Calu3 (cell line): ENCODE measurements around the gene CGB8. TPM values are rescaled to one million over a fixed set of nuclear protein-coding genes. Genes with fewer than 3 reads are reported as not detected.
A peak's percentile ranks its signal among the peaks of the same experiment; 100 is the strongest.
"Not testable (repeated sequence)": the region's sequence is repeated elsewhere in the genome, so short reads cannot be mapped to it uniquely, and the experiment has no call there.

Experiments
- BruUV-seq: library from RNA; stranded (reverse); fragments of 400-500 nt; replicated peaks from 2 replicates; lab custom pipeline; 2021; lab: Mats Ljungman, UMichigan
- CTCF ChIA-PET: fragments of 300-600 bp; sonication (Branson Sonifier 250); formaldehyde crosslinking; loops from one replicate; lab custom pipeline; 2022; ENCODE audit warnings: antibody characterized with exemption; lab: Charles Lee
- DNase-seq: peaks from one replicate; pipeline ENCODE4 v3.0.0; 2022
- H3K27ac Mint-ChIP-seq: one replicate; pipeline ENCODE4 v1.8.0; 2022; ENCODE audit warnings: mixed read lengths; ENCODE audit not compliant: unreplicated experiment
- H3K27me3 Mint-ChIP-seq: one replicate; pipeline ENCODE4 v1.8.0; 2022; ENCODE audit warnings: mixed read lengths; ENCODE audit not compliant: unreplicated experiment
- H3K36me3 Mint-ChIP-seq: one replicate; pipeline ENCODE4 v1.8.0; 2022; ENCODE audit warnings: mild to moderate bottlenecking, moderate library complexity, mixed read lengths; ENCODE audit not compliant: insufficient read depth, unreplicated experiment
- H3K4me1 Mint-ChIP-seq: one replicate; pipeline ENCODE4 v1.8.0; 2022; ENCODE audit warnings: mild to moderate bottlenecking, low read depth, mixed read lengths; ENCODE audit not compliant: unreplicated experiment
- H3K4me3 Mint-ChIP-seq: one replicate; pipeline ENCODE4 v1.8.0; 2022; ENCODE audit warnings: mild to moderate bottlenecking, low read depth, moderate library complexity, mixed read lengths; ENCODE audit not compliant: unreplicated experiment
- H3K9me3 Mint-ChIP-seq: one replicate; pipeline ENCODE4 v1.8.0; 2022; ENCODE audit warnings: low read depth, mixed read lengths; ENCODE audit not compliant: unreplicated experiment
- CTCF ChIP-seq: fragments of 200-600 bp; IDR thresholded peaks from one replicate; pipeline ENCODE4 v1.8.0; 2022; ENCODE audit warnings: antibody characterized with exemption; ENCODE audit not compliant: unreplicated experiment
- intact Hi-C: fragments of 100-400 bp; cut with micrococcal nuclease; formaldehyde crosslinking; loops from one replicate; pipeline ENCODE4 v1.10.0; 2022; ENCODE audit not compliant: unreplicated experiment
- total RNA-seq: library from RNA; stranded (reverse); gene quantifications from 2 replicates; pipeline ENCODE4 v1.2.3, GENCODE V29; 2022

The CGB8 gene
- total RNA-seq, 1 experiment from 2014 or later = 0.54 TPM

- Mint-ChIP-seq H3K36me3 (peaks cover 37% of the 10 kb centered on the region), H3K27me3 (peaks cover 16% of the 10 kb centered on the region), H3K27ac (peak within 1 kb of the TSS; percentile 58), H3K4me3 (peak within 1 kb of the TSS; percentile 95), H3K9me3 (no peaks in the 10 kb centered on the region), H3K4me1 (peaks cover 20% of the 10 kb centered on the region)
- BruUV-seq = no TSS peak
- intact Hi-C loops = no loop called here
- peak; percentile 87 for DNase-seq
- CTCF ChIA-PET = interaction anchor here (0.5 to 1.5 kb wide), 3 partner anchors 39 to 101 kb away, joined by 4 to 5 read pairs (median 4); partner anchors contain the start of gene RUVBL2
- no peak for TF ChIP-seq CTCF
These were observed 8.8 kb upstream of the CGB8 start, which contains the start of gene CGB7 for GRCh38 chr19:49057636-49058234. CGB7 (minus strand) TSS chr19:49057749; CDS start chr19:49055375, 2,374 bp downstream.

- DNase-seq, intact Hi-C loops, BruUV-seq, H3K9me3 Mint-ChIP-seq: not testable (repeated sequence)
- Mint-ChIP-seq H3K36me3 (peaks cover 37% of the 10 kb centered on the region), H3K4me3 (peak overlapping the region; percentile 95), H3K4me1 (peaks cover 20% of the 10 kb centered on the region), H3K27me3 (peaks cover 16% of the 10 kb centered on the region), H3K27ac (peak overlapping the region; percentile 58)
- CTCF ChIA-PET = interaction anchor here (0.6 to 1.6 kb wide), 9 partner anchors 17 to 142 kb away, joined by 3 to 10 read pairs (median 5); partner anchors contain the start of genes GYS1 and RUVBL2
These were observed 8.1 kb upstream of the CGB8 start for GRCh38 chr19:49056902-49057596.

GRCh38 chr19:49056101-49056901, 7.4 kb upstream of the CGB8 start:
- peak; percentile 85 for DNase-seq
- no peaks in the 10 kb centered on the region for H3K9me3 Mint-ChIP-seq
- peak; percentile 53 for TF ChIP-seq CTCF
- intact Hi-C loops = no loop called here
- peaks cover 16% of the 10 kb centered on the region for H3K27me3 Mint-ChIP-seq
- CTCF ChIA-PET = interaction anchor here (0.5 to 1.6 kb wide), 12 partner anchors 17 to 160 kb away, joined by 3 to 10 read pairs (median 5); partner anchors contain the start of genes GYS1 and RUVBL2
- H3K27ac Mint-ChIP-seq = no peak overlapping the region
- peaks cover 20% of the 10 kb centered on the region for H3K4me1 Mint-ChIP-seq
- peaks cover 37% of the 10 kb centered on the region for H3K36me3 Mint-ChIP-seq
- H3K4me3 Mint-ChIP-seq = peak overlapping the region; percentile 95
- BruUV-seq = TSS peak; percentile 38

GRCh38 chr19:49050376-49051033, 1.6 kb upstream of the CGB8 start:
- Mint-ChIP-seq H3K4me1 (peaks cover 16% of the 10 kb centered on the region), H3K4me3 (peak overlapping the region; percentile 7), H3K27ac (peak overlapping the region; percentile 42)
- intact Hi-C loops, CTCF ChIA-PET, H3K9me3 Mint-ChIP-seq, H3K36me3 Mint-ChIP-seq, BruUV-seq, H3K27me3 Mint-ChIP-seq: not testable (repeated sequence)
- peak; percentile 78 for DNase-seq

- TSS peak; percentile 96 for BruUV-seq
- H3K4me3 Mint-ChIP-seq, H3K36me3 Mint-ChIP-seq, H3K9me3 Mint-ChIP-seq, CTCF ChIA-PET, H3K27me3 Mint-ChIP-seq, intact Hi-C loops, H3K27ac Mint-ChIP-seq, DNase-seq: not testable (repeated sequence)
- peaks cover 16% of the 10 kb centered on the region for H3K4me1 Mint-ChIP-seq
These were observed 923 bp upstream of the CGB8 start for GRCh38 chr19:49049834-49050233.

GRCh38 chr19:49043548-49043947, 5.4 kb downstream of the CGB8 start, which contains the start of gene CGB5:
CGB5 (plus strand) TSS chr19:49043848; CDS start chr19:49044210, 362 bp downstream.
- peaks cover 10% of the 10 kb centered on the region for H3K36me3 Mint-ChIP-seq
- H3K27ac Mint-ChIP-seq, DNase-seq, H3K27me3 Mint-ChIP-seq, BruUV-seq, H3K9me3 Mint-ChIP-seq, intact Hi-C loops, H3K4me3 Mint-ChIP-seq, CTCF ChIA-PET: not testable (repeated sequence)
- peaks cover 26% of the 10 kb centered on the region for H3K4me1 Mint-ChIP-seq

- DNase-seq, CTCF ChIA-PET, H3K27ac Mint-ChIP-seq, H3K27me3 Mint-ChIP-seq, intact Hi-C loops, H3K4me3 Mint-ChIP-seq, H3K9me3 Mint-ChIP-seq: not testable (repeated sequence)
- BruUV-seq = TSS peak; percentile 95
- Mint-ChIP-seq H3K36me3 (peaks cover 13% of the 10 kb centered on the region), H3K4me1 (peaks cover 31% of the 10 kb centered on the region)
These were observed 6.2 kb downstream of the CGB8 start for GRCh38 chr19:49042666-49043065.
